SJCRH30 (cell line): ENCODE data around the gene RAB5IF. TPM values are rescaled to one million over a fixed set of nuclear protein-coding genes. Genes with fewer than 3 reads are reported as not detected.
A peak's percentile ranks its signal among the peaks of the same experiment; 100 is the strongest.
"Not testable (repeated sequence)": the region's sequence is repeated elsewhere in the genome, so short reads cannot be mapped to it uniquely, and the experiment has no call there.

Experiments
- DNase-seq, 2 experiments: peaks; one replicate each; pipeline ENCODE4 v3.0.0-alpha.2; 2015 to 2020
- H3K27ac ChIP-seq: fragments of 250-450 bp; sonication (Bioruptor Pico); 2 replicates; pipeline ENCODE4 v1.5.1; 2020; ENCODE audit warnings: mild to moderate bottlenecking, moderate library complexity
- H3K27me3 ChIP-seq: fragments of 250-450 bp; sonication (Bioruptor Pico); 2 replicates; pipeline ENCODE4 v1.5.1; 2020; ENCODE audit warnings: mild to moderate bottlenecking, moderate library complexity
- H3K36me3 ChIP-seq: fragments of 250-450 bp; sonication (Bioruptor Pico); 2 replicates; pipeline ENCODE4 v1.5.1; 2020; ENCODE audit warnings: mild to moderate bottlenecking, moderate library complexity
- H3K4me1 ChIP-seq: fragments of 250-450 bp; sonication (Bioruptor Pico); 2 replicates; pipeline ENCODE4 v1.5.1; 2020; ENCODE audit warnings: mild to moderate bottlenecking, moderate library complexity
- H3K4me3 ChIP-seq: fragments of 250-450 bp; sonication (Bioruptor Pico); 2 replicates; pipeline ENCODE4 v1.5.1; 2020; ENCODE audit warnings: mild to moderate bottlenecking, moderate library complexity
- H3K9me3 ChIP-seq: fragments of 250-450 bp; sonication (Bioruptor Pico); replicated peaks from 2 replicates; pipeline ENCODE4 v1.5.1; 2020; ENCODE audit warnings: mild to moderate bottlenecking, moderate library complexity
- total RNA-seq: library from RNA; depleted of rRNA; stranded (reverse); fragments of >200 nt; shearing (Covaris generic); gene quantifications from 2 replicates; pipeline ENCODE4 v1.2.3, GENCODE V29; 2014; rRNA removed

Gene RAB5IF
- total RNA-seq: 125 and 131 TPM in 2 replicates

- Histone ChIP-seq H3K36me3 (peaks cover 26% of the 10 kb centered on the region), H3K9me3 (no peaks in the 10 kb centered on the region), H3K4me3 (peak within 1 kb of the TSS; percentile 91), H3K4me1 (peaks cover 5% of the 10 kb centered on the region), H3K27me3 (no peaks in the 10 kb centered on the region), H3K27ac (peak within 1 kb of the TSS; percentile 39)
- DNase-seq: peak; percentile 100
These were observed at the start of gene RAB5IF for GRCh38 chr20:36605399-36606157. Gene RAB5IF (plus strand): TSS chr20:36605779. CDS start chr20:36605952, 173 bp downstream.

- DNase-seq: no peak
These were observed 42.9 kb upstream of the RAB5IF start for GRCh38 chr20:36562724-36563123.

GRCh38 chr20:36563374-36563773 lies 42.2 kb upstream of the RAB5IF start:
- H3K36me3 ChIP-seq: no peaks in the 10 kb centered on the region
- no peak for DNase-seq
- no peaks in the 10 kb centered on the region for H3K27me3 ChIP-seq
- no peaks in the 10 kb centered on the region for H3K4me1 ChIP-seq
- peaks cover 7% of the 10 kb centered on the region; the same call in 1 of the 2 replicates for H3K9me3 ChIP-seq
- no peak overlapping the region for H3K4me3 ChIP-seq
- H3K27ac ChIP-seq: no peak overlapping the region

More at GRCh38 chr20:36562724-36563123, 42.9 kb upstream of the RAB5IF start:
- H3K27me3 ChIP-seq: no peaks in the 10 kb centered on the region
- no peaks in the 10 kb centered on the region for H3K36me3 ChIP-seq
- no peak overlapping the region for H3K27ac ChIP-seq
- H3K4me3 ChIP-seq: no peak overlapping the region
- peaks cover 7% of the 10 kb centered on the region; the same call in 1 of the 2 replicates for H3K9me3 ChIP-seq
- H3K4me1 ChIP-seq: no peaks in the 10 kb centered on the region

- not testable (repeated sequence) for H3K4me1 ChIP-seq, H3K9me3 ChIP-seq, H3K4me3 ChIP-seq, DNase-seq, H3K36me3 ChIP-seq, H3K27ac ChIP-seq, H3K27me3 ChIP-seq
These were observed 41.4 kb upstream of the RAB5IF start for GRCh38 chr20:36564078-36564725.

- not testable (repeated sequence) for H3K36me3 ChIP-seq, H3K4me3 ChIP-seq, H3K27ac ChIP-seq, DNase-seq, H3K27me3 ChIP-seq, H3K9me3 ChIP-seq, H3K4me1 ChIP-seq
These were observed 40.9 kb upstream of the RAB5IF start for GRCh38 chr20:36564726-36565121.

- Histone ChIP-seq H3K27ac (no peak overlapping the region), H3K27me3 (no peaks in the 10 kb centered on the region), H3K9me3 (peaks cover 7% of the 10 kb centered on the region; the same call in 1 of the 2 replicates), H3K4me3 (no peak overlapping the region), H3K36me3 (no peaks in the 10 kb centered on the region), H3K4me1 (peaks cover 7% of the 10 kb centered on the region)
- no peak for DNase-seq
These were observed 40.1 kb upstream of the RAB5IF start for GRCh38 chr20:36565520-36565919.

- DNase-seq: peak; percentile 48 to 62
- Histone ChIP-seq H3K36me3 (no peaks in the 10 kb centered on the region), H3K4me3 (no peak overlapping the region), H3K27ac (no peak overlapping the region), H3K9me3 (peaks cover 7% of the 10 kb centered on the region; the same call in 1 of the 2 replicates), H3K4me1 (peaks cover 12% of the 10 kb centered on the region), H3K27me3 (no peaks in the 10 kb centered on the region)
These were observed 35.6 kb upstream of the RAB5IF start for GRCh38 chr20:36569847-36570429.

GRCh38 chr20:36571564-36572504 lies 33.7 kb upstream of the RAB5IF start:
- H3K36me3 ChIP-seq: no peaks in the 10 kb centered on the region; the same call in 1 of the 2 replicates
- no peak for DNase-seq

GRCh38 chr20:36572701-36573102 lies 32.9 kb upstream of the RAB5IF start:
- Histone ChIP-seq H3K4me1 (peaks cover 12% of the 10 kb centered on the region), H3K4me3 (peak overlapping the region; percentile 96), H3K36me3 (no peaks in the 10 kb centered on the region; the same call in 1 of the 2 replicates), H3K27me3 (no peaks in the 10 kb centered on the region), H3K27ac (peak overlapping the region; percentile 25; the same call in 1 of the 2 replicates), H3K9me3 (no peaks in the 10 kb centered on the region)
- DNase-seq: no peak

More at GRCh38 chr20:36571564-36572504, 33.7 kb upstream of the RAB5IF start:
- peaks cover 12% of the 10 kb centered on the region for H3K4me1 ChIP-seq
- H3K4me3 ChIP-seq: no peak overlapping the region
- H3K27me3 ChIP-seq: no peaks in the 10 kb centered on the region
- H3K9me3 ChIP-seq: no peaks in the 10 kb centered on the region
- no peak overlapping the region for H3K27ac ChIP-seq

GRCh38 chr20:36573103-36573797 lies 32.3 kb upstream of the RAB5IF start, which contains the start of gene TGIF2:
Gene TGIF2 (plus strand): TSS chr20:36573597. CDS start chr20:36578775, 5,178 bp downstream.
- Histone ChIP-seq H3K27me3 (no peaks in the 10 kb centered on the region), H3K27ac (peak within 1 kb of the TSS; percentile 92), H3K36me3 (no peaks in the 10 kb centered on the region; the same call in 1 of the 2 replicates), H3K4me1 (peaks cover 12% of the 10 kb centered on the region), H3K9me3 (no peaks in the 10 kb centered on the region), H3K4me3 (peak within 1 kb of the TSS; percentile 96)
- DNase-seq: peak; percentile 97

GRCh38 chr20:36573798-36574365 lies 31.7 kb upstream of the RAB5IF start:
- DNase-seq: peak; percentile 64 to 68
- H3K27ac ChIP-seq: peak overlapping the region; percentile 92
- H3K36me3 ChIP-seq: peaks cover 6% of the 10 kb centered on the region
- H3K9me3 ChIP-seq: no peaks in the 10 kb centered on the region
- H3K4me3 ChIP-seq: peak overlapping the region; percentile 96
- no peaks in the 10 kb centered on the region for H3K27me3 ChIP-seq
- peaks cover 12% of the 10 kb centered on the region for H3K4me1 ChIP-seq

- Histone ChIP-seq H3K4me1 (peaks cover 10% of the 10 kb centered on the region), H3K27me3 (no peaks in the 10 kb centered on the region), H3K9me3 (no peaks in the 10 kb centered on the region), H3K36me3 (peaks cover 13% of the 10 kb centered on the region), H3K27ac (peak overlapping the region; percentile 92), H3K4me3 (peak overlapping the region; percentile 96)
- DNase-seq: peak; percentile 68 to 76
These were observed 31.0 kb upstream of the RAB5IF start for GRCh38 chr20:36574366-36575135.

- DNase-seq: no peak
- H3K36me3 ChIP-seq: peaks cover 26% of the 10 kb centered on the region
- no peak overlapping the region for H3K27ac ChIP-seq
- peaks cover 5% of the 10 kb centered on the region; the same call in 1 of the 2 replicates for H3K4me1 ChIP-seq
- no peaks in the 10 kb centered on the region for H3K27me3 ChIP-seq
- H3K4me3 ChIP-seq: no peak overlapping the region
- H3K9me3 ChIP-seq: no peaks in the 10 kb centered on the region
These were observed 29.5 kb upstream of the RAB5IF start for GRCh38 chr20:36576081-36576445.
